NCI-H2196 (cell line): Measurements from ENCODE around the gene LBH.

ENCODE experiments used
- DNase-seq: peaks from one replicate; lab custom pipeline; 2025; ENCODE audit not compliant: unreplicated experiment; lab: John Stamatoyannopoulos, UW

LBH gene

GRCh38 chr2:30300456-30301221 is 69.3 kb downstream of the LBH start:
- no peak for DNase-seq

DNA sequence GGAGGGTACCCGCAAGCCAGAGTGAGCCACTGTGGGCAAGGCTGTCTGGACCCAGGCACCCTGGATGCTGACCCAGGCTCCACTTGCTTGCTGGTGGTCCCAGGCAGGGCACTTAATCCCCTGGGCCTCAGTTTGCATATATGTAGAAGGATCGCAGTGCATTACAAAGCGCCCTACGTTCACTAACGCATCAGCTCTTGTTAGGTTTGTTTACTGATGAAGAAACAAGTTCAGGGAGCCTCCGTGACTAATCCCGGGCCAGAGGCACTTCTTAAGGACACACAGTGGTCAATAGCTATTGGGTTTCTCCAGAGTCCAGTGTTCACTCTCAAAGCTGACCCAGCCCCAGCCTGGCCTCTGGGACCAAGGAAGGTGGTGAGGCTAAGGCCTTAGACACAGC is 70.2 kb downstream of the LBH start:
- no peak for DNase-seq

- no peak for DNase-seq
These were observed 71.2 kb downstream of the LBH start for GRCh38 chr2:30302566-30302965.

- DNase-seq = no peak
These were observed 71.8 kb downstream of the LBH start for GRCh38 chr2:30303095-30303494.

DNA sequence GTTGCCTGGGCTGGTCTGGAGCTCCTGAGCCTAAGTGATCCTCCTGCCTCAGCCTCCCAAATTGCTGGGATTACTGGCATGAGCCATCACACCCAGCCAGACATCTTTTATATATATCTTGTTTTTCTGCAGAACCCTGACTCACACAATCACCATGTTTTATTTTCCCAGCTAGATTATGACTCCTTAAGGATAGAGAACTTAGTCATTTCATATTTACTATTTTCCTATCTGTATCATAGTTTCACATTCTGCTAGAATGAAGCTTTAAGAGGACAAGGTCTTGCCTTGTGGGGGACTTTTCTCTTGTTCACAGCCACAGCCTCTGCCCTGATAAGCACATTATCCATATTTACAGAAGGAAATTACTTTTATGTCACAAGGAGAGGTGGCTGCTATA is 73.9 kb downstream of the LBH start:
- DNase-seq = no peak

GRCh38 chr2:30306522-30306921 is 75.2 kb downstream of the LBH start:
- no peak for DNase-seq

DNA sequence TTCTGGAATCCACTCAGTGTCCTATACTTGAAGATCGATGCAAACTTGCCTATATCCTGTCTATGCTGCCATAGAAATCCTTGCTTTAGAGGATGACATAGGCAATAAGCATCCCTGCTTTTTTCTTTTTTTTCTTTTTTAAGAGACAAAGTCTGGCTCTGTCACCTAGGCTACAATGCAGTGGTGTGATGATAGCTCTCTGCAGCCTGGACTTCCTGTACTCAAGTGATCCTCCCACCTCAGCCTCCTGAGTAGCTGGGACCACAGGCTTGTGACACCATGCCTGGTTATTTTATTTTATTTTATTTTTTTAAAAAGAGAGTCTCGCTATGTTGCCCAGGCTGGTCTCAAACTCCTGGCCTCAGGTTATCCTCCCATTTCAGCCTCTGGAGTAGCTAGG is 76.9 kb downstream of the LBH start:
- DNase-seq = no peak
